GM23338 (cell line): Measurements from ENCODE around the gene CCDC50. TPM values are rescaled to one million over a fixed set of nuclear protein-coding genes. Genes with fewer than 3 reads are reported as not detected.
A peak's percentile ranks its signal among the peaks of the same experiment; 100 is the strongest.

ENCODE experiments used
- ATAC-seq: fragments of 200-7000 bp; cut with Tn5 transposase; 3 replicates; pipeline ENCODE4 v1.9.1; 2020
- DNase-seq: peaks from one replicate; pipeline ENCODE4 v3.0.0-alpha.2; 2015; ENCODE audit warnings: low spot score
- H2AFZ ChIP-seq: fragments of 200-600 bp; sonication (generic); 2 replicates; pipeline ENCODE4 v1.8.0; 2016; ENCODE audit warnings: antibody characterized with exemption, mild to moderate bottlenecking, moderate library complexity
- H3F3A ChIP-seq: fragments of 200-600 bp; sonication (generic); replicated peaks from 2 replicates; pipeline ENCODE4 v1.8.0; 2017; ENCODE audit warnings: antibody characterized with exemption, mixed run types, low read depth
- H3K27ac ChIP-seq: fragments of 200-600 bp; sonication (generic); 2 replicates; pipeline ENCODE4 v1.6.1; 2016; ENCODE audit warnings: low read depth
- H3K27me3 ChIP-seq: fragments of 200-600 bp; sonication (generic); 2 replicates; pipeline ENCODE4 v1.8.0; 2016; ENCODE audit warnings: mild to moderate bottlenecking, mixed run types, moderate library complexity; ENCODE audit not compliant: insufficient read depth
- H3K36me3 ChIP-seq: fragments of 200-600 bp; sonication (generic); 2 replicates; pipeline ENCODE4 v1.8.0; 2016; ENCODE audit warnings: mild to moderate bottlenecking; ENCODE audit not compliant: insufficient read depth
- H3K4me1 ChIP-seq: fragments of 200-600 bp; sonication (generic); 2 replicates; pipeline ENCODE4 v1.8.0; 2016; ENCODE audit warnings: mild to moderate bottlenecking, moderate library complexity; ENCODE audit not compliant: insufficient read depth
- H3K4me2 ChIP-seq: fragments of 200-600 bp; sonication (generic); 2 replicates; pipeline ENCODE4 v1.7.1; 2017; ENCODE audit warnings: mixed run types
- H3K4me3 ChIP-seq: fragments of 200-600 bp; sonication (generic); 2 replicates; pipeline ENCODE4 v1.6.1; 2016; ENCODE audit warnings: mixed run types
- H3K79me2 ChIP-seq: fragments of 200-600 bp; sonication (generic); replicated peaks from 2 replicates; pipeline ENCODE4 v1.8.0; 2017; ENCODE audit warnings: mild to moderate bottlenecking; ENCODE audit not compliant: insufficient read depth
- H3K9me2 ChIP-seq: fragments of 200-600 bp; sonication (generic); 2 replicates; pipeline ENCODE4 v1.8.0; 2017; ENCODE audit not compliant: insufficient read depth
- H4K20me1 ChIP-seq: fragments of 200-600 bp; sonication (generic); replicated peaks from 2 replicates; pipeline ENCODE4 v1.8.0; 2017; ENCODE audit warnings: mild to moderate bottlenecking; ENCODE audit not compliant: insufficient read depth
- H3K27ac Mint-ChIP-seq: 2 replicates; pipeline ENCODE4 v1.8.0; 2020; ENCODE audit warnings: inconsistent platforms, mild to moderate bottlenecking, moderate library complexity, mixed read lengths
- H3K27me3 Mint-ChIP-seq: 3 replicates; pipeline ENCODE4 v1.8.0; 2022; ENCODE audit warnings: low read depth, mild to moderate bottlenecking, moderate library complexity, mixed read lengths, inconsistent platforms; ENCODE audit not compliant: insufficient read depth, poor library complexity
- H3K36me3 Mint-ChIP-seq: 3 replicates; pipeline ENCODE4 v1.8.0; 2021; ENCODE audit warnings: low read depth, mild to moderate bottlenecking, inconsistent platforms, moderate library complexity, mixed read lengths
- H3K4me1 Mint-ChIP-seq: 3 replicates; pipeline ENCODE4 v1.8.0; 2020; ENCODE audit warnings: mild to moderate bottlenecking, inconsistent platforms, mixed read lengths
- H3K4me3 Mint-ChIP-seq: 3 replicates; pipeline ENCODE4 v1.8.0; 2021; ENCODE audit warnings: moderate library complexity, mild to moderate bottlenecking, inconsistent platforms, mixed read lengths
- H3K9me3 Mint-ChIP-seq: 3 replicates; pipeline ENCODE4 v1.8.0; 2020; ENCODE audit warnings: moderate library complexity, mild to moderate bottlenecking, inconsistent platforms, mixed read lengths
- ETS1 ChIP-seq: IDR thresholded peaks from 2 replicates; pipeline ENCODE4 v1.6.1; 2016; ENCODE audit warnings: antibody characterized with exemption
- EZH2 ChIP-seq: fragments of 200-600 bp; sonication (generic); IDR thresholded peaks from one replicate; pipeline ENCODE4 v1.8.0; 2017; ENCODE audit warnings: antibody characterized with exemption, mild to moderate bottlenecking, low read depth; ENCODE audit not compliant: unreplicated experiment
- JUNB ChIP-seq: IDR thresholded peaks from one replicate; pipeline ENCODE4 v1.6.1; 2016; ENCODE audit warnings: antibody characterized with exemption; ENCODE audit not compliant: unreplicated experiment
- NANOG ChIP-seq: IDR thresholded peaks from 2 replicates; pipeline ENCODE4 v1.6.1; 2016; ENCODE audit warnings: antibody characterized with exemption, borderline replicate concordance
- POLR2AphosphoS5 ChIP-seq: IDR thresholded peaks from 2 replicates; pipeline ENCODE4 v1.6.1; 2016; ENCODE audit warnings: antibody characterized with exemption, low read depth
- REST ChIP-seq: IDR thresholded peaks from one replicate; pipeline ENCODE4 v1.6.1; 2018; ENCODE audit warnings: antibody characterized with exemption; ENCODE audit not compliant: unreplicated experiment
- STAT1 ChIP-seq: IDR thresholded peaks from one replicate; pipeline ENCODE4 v1.6.1; 2016; ENCODE audit warnings: antibody characterized with exemption; ENCODE audit not compliant: unreplicated experiment
- ZNF114 ChIP-seq: fragments of 250-450 bp; sonication (Bioruptor Pico); IDR thresholded peaks from 2 replicates; pipeline ENCODE4 v1.5.0; 2020; ENCODE audit warnings: mild to moderate bottlenecking, moderate library complexity
- ZNF331 ChIP-seq: fragments of 250-450 bp; sonication (Bioruptor Pico); IDR thresholded peaks from 2 replicates; pipeline ENCODE4 v1.5.0; 2020; ENCODE audit warnings: low read depth, mild to moderate bottlenecking, moderate library complexity
- ZNF462 ChIP-seq: fragments of 250-450 bp; sonication (Bioruptor Pico); IDR thresholded peaks from 2 replicates; pipeline ENCODE4 v1.5.0; 2020; ENCODE audit warnings: mild to moderate bottlenecking, moderate library complexity
- polyA plus RNA-seq: library from polyadenylated mRNA; unstranded; fragments of >200 nt; fragmentation: Nextera tagmentation; extraction: Ambion mirVana; gene quantifications from 2 replicates; pipeline ENCODE4 v1.2.1, GENCODE V29; 2016
- total RNA-seq: library from RNA; depleted of rRNA; stranded (reverse); fragments of >200 nt; shearing (Covaris generic); gene quantifications from 2 replicates; pipeline ENCODE4 v1.2.3, GENCODE V29; 2014

The CCDC50 gene
- total and polyA plus RNA-seq, 2 experiments from 2014 or later = 22.4 to 25.4 TPM

- Histone ChIP-seq H3K4me1 (no peaks in the 10 kb centered on the region), H3K4me3 (no peak overlapping the region), H3F3A (no peaks in the 10 kb centered on the region), H3K79me2 (no peaks in the 10 kb centered on the region), H2AFZ (0 out of 2 replicates have a peak overlapping the region, but pooled peaks have one; percentile 14), H3K9me2 (no peaks in the 10 kb centered on the region), H3K4me2 (no peak overlapping the region), H3K36me3 (no peaks in the 10 kb centered on the region), H4K20me1 (no peaks in the 10 kb centered on the region), H3K27ac (no peak overlapping the region), H3K27me3 (no peaks in the 10 kb centered on the region)
- Mint-ChIP-seq H3K4me3 (no peak overlapping the region), H3K36me3 (no peaks in the 10 kb centered on the region), H3K9me3 (no peaks in the 10 kb centered on the region; the same call in 2 of the 3 replicates), H3K27me3 (peaks cover under 1% of the 10 kb centered on the region), H3K27ac (no peak overlapping the region), H3K4me1 (peaks cover 4% of the 10 kb centered on the region; the same call in 1 of the 3 replicates)
- DNase-seq = no peak
- TF ChIP-seq ZNF331 (CRISPR knock-in tag) (no peak), ZNF114 (CRISPR knock-in tag) (no peak), ETS1 (no peak), REST (no peak), POLR2AphosphoS5 (no peak), JUNB (no peak), NANOG (no peak)
- no peak for ATAC-seq
Observed at GRCh38 chr3:191441687-191442086, 112.5 kb downstream of the CCDC50 start.

- Mint-ChIP-seq H3K9me3 (no peaks in the 10 kb centered on the region; the same call in 2 of the 3 replicates), H3K4me3 (no peak overlapping the region), H3K27me3 (peaks cover 2% of the 10 kb centered on the region), H3K27ac (no peak overlapping the region), H3K4me1 (no peaks in the 10 kb centered on the region), H3K36me3 (no peaks in the 10 kb centered on the region)
- no peak overlapping the region for H3K4me2 ChIP-seq
- H3K36me3 ChIP-seq = no peaks in the 10 kb centered on the region
- no peak overlapping the region for H2AFZ ChIP-seq
- DNase-seq (no peak), ATAC-seq (no peak)
- H3K9me2 ChIP-seq = no peaks in the 10 kb centered on the region
- no peaks in the 10 kb centered on the region for H3K79me2 ChIP-seq
- H3K4me3 ChIP-seq = no peak overlapping the region
- H4K20me1 ChIP-seq = no peaks in the 10 kb centered on the region
- no peaks in the 10 kb centered on the region for H3K27me3 ChIP-seq
- no peaks in the 10 kb centered on the region for H3F3A ChIP-seq
- no peak overlapping the region for H3K27ac ChIP-seq
- H3K4me1 ChIP-seq = no peaks in the 10 kb centered on the region
- TF ChIP-seq EZH2 = no peak
- no peak for TF ChIP-seq STAT1
- no peak for TF ChIP-seq ZNF331 (CRISPR knock-in tag)
- no peak for TF ChIP-seq NANOG
- TF ChIP-seq ZNF462 (CRISPR knock-in tag) = no peak
- no peak for TF ChIP-seq ZNF114 (CRISPR knock-in tag)
Observed at GRCh38 chr3:191444569-191444968, 115.4 kb downstream of the CCDC50 start.
